Endothelial cell of umbilical vein (primary cell): ENCODE results near the gene ZNF483.

Source experiments
- EZH2 ChIP-seq: IDR thresholded peaks from 2 replicates; pipeline ENCODE4 v1.6.1; 2012; ENCODE audit warnings: borderline replicate concordance, low read depth, mild to moderate bottlenecking, moderate library complexity, low read length, inconsistent platforms; ENCODE audit not compliant: severe bottlenecking
- JUN ChIP-seq: IDR thresholded peaks from 2 replicates; pipeline ENCODE4 v1.6.1; 2011; ENCODE audit warnings: borderline replicate concordance, low read depth; ENCODE audit not compliant: insufficient read length, insufficient read depth
- POLR2A ChIP-seq: IDR thresholded peaks from 2 replicates; pipeline ENCODE4 v1.6.1; 2012; ENCODE audit warnings: low read depth, mild to moderate bottlenecking, control low read depth, low read length
- POLR2AphosphoS5 ChIP-seq: IDR thresholded peaks from 2 replicates; pipeline ENCODE4 v1.6.1; 2012; ENCODE audit warnings: low read depth, mild to moderate bottlenecking, control low read depth, low read length, moderate library complexity; ENCODE audit not compliant: insufficient read depth
- TF ChIP-seq, protein P1 (sequence below), 2 donors: IDR thresholded peaks; 1 replicate in 1 of 2; 2 replicates in 1 of 2; pipeline ENCODE4 v1.5.1; 2011; ENCODE audit warnings: low read length in 2 of 2, mild to moderate bottlenecking in 2 of 2, moderate library complexity in 2 of 2, control low read depth in 1 of 2, inconsistent platforms in 1 of 2, low read depth in 1 of 2; ENCODE audit not compliant: insufficient read depth in 1 of 2; ENCODE audit errors: extremely low read depth in 1 of 2

DNA sequence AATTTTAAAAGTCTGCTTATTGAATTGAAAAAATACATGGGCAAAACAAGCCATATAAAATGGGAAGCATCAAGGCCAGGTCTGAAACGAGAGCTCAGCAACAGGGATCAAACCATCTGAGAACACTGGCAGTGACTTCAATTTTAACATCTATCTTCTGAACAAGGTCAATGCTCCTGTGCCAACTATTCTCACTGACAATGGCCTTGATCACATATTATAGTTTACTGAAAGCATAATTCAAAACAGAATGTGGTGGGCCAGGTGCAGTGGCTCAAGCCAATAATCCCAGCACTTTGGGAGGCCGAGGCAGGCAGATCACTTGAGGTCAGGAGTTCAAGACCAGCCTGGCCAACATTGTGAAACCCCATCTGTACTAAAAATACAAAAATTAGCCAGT lies 49.8 kb upstream of the ZNF483 start:
- TF ChIP-seq EZH2 (no peak), POLR2A (no peak), POLR2AphosphoS5 (no peak), JUN (no peak)
- TF ChIP-seq, protein P1, sequence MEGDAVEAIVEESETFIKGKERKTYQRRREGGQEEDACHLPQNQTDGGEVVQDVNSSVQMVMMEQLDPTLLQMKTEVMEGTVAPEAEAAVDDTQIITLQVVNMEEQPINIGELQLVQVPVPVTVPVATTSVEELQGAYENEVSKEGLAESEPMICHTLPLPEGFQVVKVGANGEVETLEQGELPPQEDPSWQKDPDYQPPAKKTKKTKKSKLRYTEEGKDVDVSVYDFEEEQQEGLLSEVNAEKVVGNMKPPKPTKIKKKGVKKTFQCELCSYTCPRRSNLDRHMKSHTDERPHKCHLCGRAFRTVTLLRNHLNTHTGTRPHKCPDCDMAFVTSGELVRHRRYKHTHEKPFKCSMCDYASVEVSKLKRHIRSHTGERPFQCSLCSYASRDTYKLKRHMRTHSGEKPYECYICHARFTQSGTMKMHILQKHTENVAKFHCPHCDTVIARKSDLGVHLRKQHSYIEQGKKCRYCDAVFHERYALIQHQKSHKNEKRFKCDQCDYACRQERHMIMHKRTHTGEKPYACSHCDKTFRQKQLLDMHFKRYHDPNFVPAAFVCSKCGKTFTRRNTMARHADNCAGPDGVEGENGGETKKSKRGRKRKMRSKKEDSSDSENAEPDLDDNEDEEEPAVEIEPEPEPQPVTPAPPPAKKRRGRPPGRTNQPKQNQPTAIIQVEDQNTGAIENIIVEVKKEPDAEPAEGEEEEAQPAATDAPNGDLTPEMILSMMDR (IDR thresholded peaks at IDR 0.05; ENCODE audit: extremely low read depth in 1 of 2, insufficient read depth in 1 of 2, low read depth in 1 of 2, low read length in 2 of 2), result no peak
